HUES6 (cell line): ENCODE measurements around the gene CTXN2.

ENCODE experiments used
- H3K27ac ChIP-seq: 2 replicates; pipeline ENCODE4 v1.7.0; 2013; ENCODE audit warnings: low read depth, mild to moderate bottlenecking, low read length, inconsistent platforms
- H3K27me3 ChIP-seq: 2 replicates; pipeline ENCODE4 v1.6.1; 2013; ENCODE audit warnings: low read length; ENCODE audit not compliant: control insufficient read depth, insufficient read depth
- H3K36me3 ChIP-seq: 2 replicates; pipeline ENCODE4 v1.6.1; 2013; ENCODE audit warnings: low read length; ENCODE audit not compliant: control insufficient read depth, insufficient read depth
- H3K4me1 ChIP-seq: 2 replicates; pipeline ENCODE4 v1.6.1; 2013; ENCODE audit warnings: low read length; ENCODE audit not compliant: control insufficient read depth, insufficient read depth
- H3K4me3 ChIP-seq: 2 replicates; pipeline ENCODE4 v1.5.1; 2013; ENCODE audit warnings: low read depth, low read length
- H3K9ac ChIP-seq: one replicate; pipeline ENCODE4 v1.6.1; 2013; ENCODE audit warnings: mild to moderate bottlenecking, low read length
- H3K9me3 ChIP-seq: 2 replicates; pipeline ENCODE4 v1.6.1; 2013; ENCODE audit warnings: low read depth, low read length; ENCODE audit not compliant: control insufficient read depth, insufficient read depth

Gene CTXN2

GRCh38 chr15:48221885-48222284 is 30.4 kb downstream of the CTXN2 start:
- no peaks in the 10 kb centered on the region for H3K36me3 ChIP-seq
- no peak overlapping the region for H3K4me3 ChIP-seq
- no peak overlapping the region for H3K9ac ChIP-seq
- no peaks in the 10 kb centered on the region for H3K4me1 ChIP-seq
- H3K27me3 ChIP-seq, result no peaks in the 10 kb centered on the region
- H3K9me3 ChIP-seq, result no peaks in the 10 kb centered on the region
- H3K27ac ChIP-seq, result no peak overlapping the region

- Histone ChIP-seq H3K36me3 (no peaks in the 10 kb centered on the region), H3K4me1 (no peaks in the 10 kb centered on the region), H3K27me3 (no peaks in the 10 kb centered on the region), H3K27ac (no peak overlapping the region), H3K9ac (no peak overlapping the region), H3K4me3 (no peak overlapping the region), H3K9me3 (no peaks in the 10 kb centered on the region)
Measured at GRCh38 chr15:48222627-48223026, 31.2 kb downstream of the CTXN2 start.

GRCh38 chr15:48225771-48226170 is 34.3 kb downstream of the CTXN2 start:
- Histone ChIP-seq H3K36me3 (no peaks in the 10 kb centered on the region), H3K4me3 (no peak overlapping the region), H3K9me3 (no peaks in the 10 kb centered on the region), H3K9ac (no peak overlapping the region), H3K27ac (no peak overlapping the region), H3K27me3 (no peaks in the 10 kb centered on the region), H3K4me1 (no peaks in the 10 kb centered on the region)

- Histone ChIP-seq H3K27ac (no peak overlapping the region), H3K36me3 (no peaks in the 10 kb centered on the region), H3K9me3 (no peaks in the 10 kb centered on the region), H3K4me3 (no peak overlapping the region), H3K9ac (no peak overlapping the region), H3K27me3 (no peaks in the 10 kb centered on the region), H3K4me1 (no peaks in the 10 kb centered on the region)
Measured at GRCh38 chr15:48230498-48230897, 39.0 kb downstream of the CTXN2 start.

- H3K27me3 ChIP-seq, result no peaks in the 10 kb centered on the region
- no peaks in the 10 kb centered on the region for H3K4me1 ChIP-seq
- no peaks in the 10 kb centered on the region for H3K9me3 ChIP-seq
- H3K27ac ChIP-seq, result no peak overlapping the region
- no peaks in the 10 kb centered on the region for H3K36me3 ChIP-seq
- no peak overlapping the region for H3K9ac ChIP-seq
- H3K4me3 ChIP-seq, result no peak overlapping the region
Measured at GRCh38 chr15:48233246-48233645, 41.8 kb downstream of the CTXN2 start.

GRCh38 chr15:48239334-48239733 is 47.9 kb downstream of the CTXN2 start:
- Histone ChIP-seq H3K4me1 (no peaks in the 10 kb centered on the region), H3K9me3 (no peaks in the 10 kb centered on the region), H3K27ac (no peak overlapping the region), H3K9ac (no peak overlapping the region), H3K36me3 (no peaks in the 10 kb centered on the region), H3K27me3 (no peaks in the 10 kb centered on the region), H3K4me3 (no peak overlapping the region)

GRCh38 chr15:48242015-48242414 is 50.5 kb downstream of the CTXN2 start:
- no peaks in the 10 kb centered on the region for H3K27me3 ChIP-seq
- H3K36me3 ChIP-seq, result no peaks in the 10 kb centered on the region
- H3K4me3 ChIP-seq, result no peak overlapping the region
- H3K27ac ChIP-seq, result no peak overlapping the region
- no peaks in the 10 kb centered on the region for H3K9me3 ChIP-seq
- no peaks in the 10 kb centered on the region for H3K4me1 ChIP-seq
- no peak overlapping the region for H3K9ac ChIP-seq

GRCh38 chr15:48242535-48242934 is 51.1 kb downstream of the CTXN2 start:
- no peak overlapping the region for H3K4me3 ChIP-seq

GRCh38 chr15:48244921-48245320 is 53.5 kb downstream of the CTXN2 start:
- Histone ChIP-seq H3K36me3 (no peaks in the 10 kb centered on the region), H3K9ac (no peak overlapping the region), H3K9me3 (no peaks in the 10 kb centered on the region), H3K4me3 (no peak overlapping the region), H3K27ac (no peak overlapping the region), H3K4me1 (no peaks in the 10 kb centered on the region), H3K27me3 (no peaks in the 10 kb centered on the region)

More at GRCh38 chr15:48242535-48242934, 51.1 kb downstream of the CTXN2 start:
- Histone ChIP-seq H3K9ac (no peak overlapping the region), H3K27ac (no peak overlapping the region), H3K4me1 (no peaks in the 10 kb centered on the region), H3K9me3 (no peaks in the 10 kb centered on the region), H3K36me3 (no peaks in the 10 kb centered on the region), H3K27me3 (no peaks in the 10 kb centered on the region)

- H3K27me3 ChIP-seq, result no peaks in the 10 kb centered on the region
- H3K4me1 ChIP-seq, result no peaks in the 10 kb centered on the region
- H3K9me3 ChIP-seq, result no peaks in the 10 kb centered on the region
- no peak overlapping the region for H3K9ac ChIP-seq
- no peaks in the 10 kb centered on the region for H3K36me3 ChIP-seq
- H3K4me3 ChIP-seq, result no peak overlapping the region
- no peak overlapping the region for H3K27ac ChIP-seq
Measured at GRCh38 chr15:48248414-48248813, 56.9 kb downstream of the CTXN2 start.

GRCh38 chr15:48250640-48251076 is 59.2 kb downstream of the CTXN2 start:
- no peaks in the 10 kb centered on the region for H3K27me3 ChIP-seq
- no peak overlapping the region for H3K9ac ChIP-seq
- H3K9me3 ChIP-seq, result no peaks in the 10 kb centered on the region; the same call in 1 of the 2 replicates
- no peak overlapping the region for H3K27ac ChIP-seq
- H3K4me3 ChIP-seq, result no peak overlapping the region
- no peaks in the 10 kb centered on the region for H3K36me3 ChIP-seq
- H3K4me1 ChIP-seq, result no peaks in the 10 kb centered on the region

- Histone ChIP-seq H3K4me3 (no peak overlapping the region), H3K36me3 (no peaks in the 10 kb centered on the region), H3K27ac (no peak overlapping the region), H3K27me3 (no peaks in the 10 kb centered on the region), H3K4me1 (no peaks in the 10 kb centered on the region), H3K9ac (no peak overlapping the region), H3K9me3 (peaks cover 3% of the 10 kb centered on the region; the same call in 1 of the 2 replicates)
Measured at GRCh38 chr15:48253172-48253571, 61.7 kb downstream of the CTXN2 start.
